ENCODE data around the gene P2RY13.

Gene P2RY13

GRCh38 chr3:151319628-151320027 lies 9.7 kb downstream of the P2RY13 start:
- no peak for DNase-seq

DNA sequence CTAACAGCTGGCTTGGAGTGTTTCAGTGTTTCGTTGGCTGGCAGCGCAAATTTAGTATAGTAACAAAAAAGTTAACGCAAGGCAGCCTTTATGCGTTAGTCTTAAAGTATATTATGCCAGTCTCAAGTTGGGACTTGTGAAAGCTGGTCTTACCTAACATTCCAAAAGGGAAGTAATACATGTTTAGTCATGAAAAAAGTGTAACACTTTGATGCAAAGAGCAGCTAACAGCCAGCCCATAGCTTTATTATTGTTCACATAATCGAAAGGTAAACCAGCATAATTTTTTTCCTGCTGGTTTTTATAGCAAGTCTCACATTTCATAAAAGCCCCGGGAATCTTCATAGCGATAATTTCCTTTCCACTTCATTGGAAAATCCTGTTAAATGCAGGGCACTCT lies 10.4 kb downstream of the P2RY13 start:
- no peak for DNase-seq

- no peak for DNase-seq
These were observed 11.0 kb downstream of the P2RY13 start for GRCh38 chr3:151318313-151318712.

DNA sequence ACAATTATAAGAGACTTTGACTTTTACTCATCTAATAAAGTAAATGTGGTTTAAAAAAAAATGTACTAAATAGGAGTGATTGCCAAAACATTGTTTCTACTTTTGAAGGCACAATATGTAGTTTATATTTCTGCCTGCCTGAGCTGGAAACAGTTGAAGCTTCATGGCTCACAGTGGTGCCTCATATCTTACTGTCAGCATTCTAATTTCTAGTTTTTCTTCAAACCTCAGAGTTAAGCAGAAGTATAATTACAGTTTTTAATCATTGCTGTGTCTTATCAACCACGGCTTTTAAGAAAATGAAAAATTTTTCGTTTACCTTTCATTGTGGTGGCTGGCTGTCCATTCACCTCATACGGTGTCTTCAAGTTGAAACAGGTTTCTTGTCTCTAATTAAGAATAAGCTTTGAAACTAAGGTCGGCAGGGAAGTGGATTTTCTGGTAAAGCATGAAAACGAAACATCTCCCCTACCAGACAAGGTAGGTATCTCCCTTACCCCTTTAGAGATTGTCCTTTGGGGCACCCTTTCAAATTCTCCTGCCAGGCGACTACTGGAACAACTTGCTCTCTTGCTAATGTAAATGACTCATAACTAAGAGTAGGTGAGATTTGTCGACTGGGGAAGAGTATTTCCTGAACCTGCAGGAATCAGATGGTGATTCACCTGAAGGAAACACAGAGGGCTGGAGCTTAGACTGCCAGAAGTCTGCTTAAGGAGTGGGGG lies 12.9 kb downstream of the P2RY13 start, which contains the start of gene GPR87:
TSS of gene GPR87 (minus strand) at position 554 of the 725 bp plus-strand sequence. CDS start 16,720 bp downstream, outside the sequence.
- DNase-seq: no peak

- no peak for DNase-seq
These were observed 13.5 kb downstream of the P2RY13 start for GRCh38 chr3:151315846-151316245.

GRCh38 chr3:151315136-151315535 lies 14.2 kb downstream of the P2RY13 start:
- DNase-seq: no peak

GRCh38 chr3:151314593-151314992 lies 14.8 kb downstream of the P2RY13 start:
- DNase-seq: no peak

DNA sequence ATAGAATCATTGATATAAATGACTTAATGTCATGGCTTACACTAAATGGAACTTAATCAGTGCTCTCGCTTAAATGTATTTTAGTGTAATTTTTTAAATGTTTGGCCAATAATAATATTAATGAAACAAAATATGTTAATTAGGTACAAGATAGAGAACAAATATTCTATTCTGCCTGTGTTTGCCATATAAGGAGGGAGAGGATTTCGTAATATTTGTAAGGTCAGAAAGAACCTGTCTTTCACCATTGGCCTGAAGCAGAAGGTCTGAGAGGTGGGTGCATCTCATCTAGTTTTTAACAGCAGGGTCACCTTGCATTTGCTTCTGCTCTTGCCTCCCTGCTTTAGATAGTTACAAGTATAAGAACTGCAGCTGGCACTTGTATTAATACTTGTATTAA lies 15.2 kb downstream of the P2RY13 start:
- DNase-seq: no peak

GRCh38 chr3:151312972-151313371 lies 16.4 kb downstream of the P2RY13 start:
- DNase-seq: no peak

- DNase-seq: no peak
These were observed 19.8 kb downstream of the P2RY13 start for GRCh38 chr3:151309566-151309965.

GRCh38 chr3:151307583-151308488 lies 21.5 kb downstream of the P2RY13 start:
- DNase-seq: no peak

- DNase-seq: no peak
These were observed 22.2 kb downstream of the P2RY13 start for GRCh38 chr3:151307131-151307530.

DNA sequence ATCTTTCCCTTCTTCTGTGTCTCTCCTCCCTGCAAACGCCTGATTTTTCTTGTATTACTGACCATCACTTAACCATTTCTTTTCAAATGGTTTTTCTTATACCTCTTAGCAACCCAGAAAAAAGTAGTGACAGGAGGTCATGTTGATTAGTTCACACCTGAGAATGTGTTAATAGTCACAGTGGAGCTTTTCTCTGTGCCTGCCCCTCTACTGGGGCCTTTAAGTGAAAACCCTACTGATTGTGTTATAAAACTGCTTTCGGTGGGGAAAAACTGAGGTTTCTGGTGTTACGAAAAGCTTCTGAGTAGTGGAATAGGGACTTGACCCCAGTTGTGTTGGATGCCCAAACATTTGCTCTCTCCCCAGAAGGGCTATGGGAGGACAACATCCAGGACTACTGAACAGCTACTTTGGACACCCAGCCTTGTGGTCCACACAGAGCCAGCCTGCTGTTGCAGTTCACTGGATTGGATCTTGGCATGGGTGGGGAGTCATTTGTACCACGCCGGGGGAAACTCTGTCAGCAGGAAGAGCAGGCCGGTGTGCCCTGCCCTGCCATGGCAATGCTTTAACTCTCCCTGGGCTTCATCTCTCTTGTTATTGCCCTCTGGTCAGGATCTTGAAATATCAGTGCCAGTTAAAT lies 23.1 kb downstream of the P2RY13 start:
- DNase-seq: no peak

GRCh38 chr3:151305775-151306151 lies 23.6 kb downstream of the P2RY13 start:
- DNase-seq: no peak

DNA sequence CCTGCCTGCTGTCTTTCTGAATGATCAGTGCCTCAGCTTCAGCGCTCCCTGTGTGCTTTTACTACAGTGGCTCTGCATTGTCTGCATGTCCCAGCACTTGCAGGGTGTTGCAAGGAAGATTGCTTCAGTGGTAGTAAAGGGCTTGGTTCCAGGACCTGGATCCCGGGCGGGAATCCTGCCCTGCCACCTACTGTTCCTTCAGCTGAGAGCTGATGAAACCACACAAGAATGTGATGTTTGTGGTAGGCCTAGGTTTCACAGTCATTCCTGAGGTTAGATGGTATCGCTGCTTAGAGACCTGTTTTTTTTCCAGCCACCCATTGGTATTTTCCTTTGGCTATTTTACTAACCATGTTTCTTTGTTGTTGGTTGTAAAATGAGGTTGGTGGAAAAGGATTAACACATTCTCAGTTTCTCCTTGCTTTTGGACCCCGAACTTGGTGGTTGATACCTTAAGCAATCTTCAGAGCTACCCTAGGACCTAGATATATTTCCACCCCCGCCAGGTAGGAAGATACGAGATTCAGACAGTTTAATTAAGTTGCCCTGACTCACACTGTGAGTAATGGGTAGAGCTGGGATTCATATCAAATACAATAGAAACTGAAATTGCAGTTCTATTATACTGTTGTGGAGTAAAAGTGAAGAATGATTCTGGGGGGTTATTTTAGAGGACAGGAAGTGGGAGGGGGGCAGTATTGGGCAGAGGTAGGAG lies 24.1 kb downstream of the P2RY13 start:
- no peak for DNase-seq

- DNase-seq: no peak
These were observed 25.6 kb downstream of the P2RY13 start for GRCh38 chr3:151303751-151304150.

DNA sequence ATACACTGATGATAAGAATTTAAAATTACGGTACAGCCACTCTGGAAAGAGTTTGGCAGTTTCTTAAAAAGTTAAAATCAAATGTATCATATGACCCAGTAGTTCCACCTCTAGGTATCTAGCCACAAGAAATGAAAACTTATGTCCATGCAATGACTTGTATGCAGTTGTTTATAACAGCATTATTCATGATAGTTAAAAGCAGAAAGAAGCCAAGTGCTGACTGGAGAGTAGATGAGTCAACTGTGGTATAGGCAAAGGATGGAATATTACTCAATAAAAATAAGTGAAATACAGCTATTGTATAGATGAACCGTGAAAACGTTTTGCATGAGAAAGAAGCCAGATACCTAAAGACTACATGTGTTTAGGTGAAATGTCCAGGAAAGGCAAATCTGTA lies 27.6 kb downstream of the P2RY13 start:
- no peak for DNase-seq

DNA sequence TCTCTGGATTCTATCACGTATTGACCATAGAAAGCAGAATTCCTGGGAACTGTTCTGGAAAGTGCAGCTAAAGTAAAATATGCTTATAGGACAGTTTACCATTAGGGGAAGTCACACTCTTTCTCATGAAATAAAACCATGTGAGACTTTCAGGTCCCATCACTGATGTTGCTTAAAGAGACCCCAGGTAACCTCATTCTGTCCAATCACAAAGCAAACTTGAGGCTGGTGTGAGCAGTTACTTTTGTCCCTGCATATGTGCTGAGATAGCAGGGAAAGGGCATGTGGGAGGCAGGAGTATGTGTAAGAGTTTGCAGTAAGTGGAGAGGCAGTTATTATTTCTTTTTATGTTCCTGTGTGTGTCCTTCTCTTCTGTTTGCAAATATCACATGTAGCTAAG lies 28.8 kb downstream of the P2RY13 start:
- DNase-seq: no peak

- no peak for DNase-seq
These were observed 30.3 kb downstream of the P2RY13 start for GRCh38 chr3:151299006-151299405.

GRCh38 chr3:151297429-151297828 lies 31.9 kb downstream of the P2RY13 start:
- no peak for DNase-seq

- no peak for DNase-seq
These were observed 33.1 kb downstream of the P2RY13 start for GRCh38 chr3:151296226-151296625.

- DNase-seq: no peak
These were observed 36.2 kb downstream of the P2RY13 start for GRCh38 chr3:151293127-151293526.

DNA sequence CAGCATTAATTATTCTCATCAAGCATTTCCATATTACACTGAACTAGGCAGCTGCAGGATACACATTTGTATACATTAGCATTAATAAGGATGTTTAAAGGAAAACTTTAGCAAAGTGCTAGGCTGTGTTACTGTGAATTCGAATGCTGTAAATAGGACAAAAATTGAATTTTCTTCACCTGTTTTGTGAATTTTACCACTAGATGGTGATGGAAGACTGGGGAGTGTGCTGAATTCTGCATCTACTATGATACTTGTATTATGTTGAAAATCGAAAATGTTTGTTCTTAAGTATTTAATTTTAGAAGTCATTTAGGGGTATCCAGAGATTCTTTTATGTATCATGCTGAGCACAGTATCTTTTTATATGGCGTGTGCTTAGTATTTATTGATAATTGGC lies 38.7 kb downstream of the P2RY13 start:
- no peak for DNase-seq
